ENCODE data around the gene RBAK. TPM values are rescaled to one million over a fixed set of nuclear protein-coding genes. Genes with fewer than 3 reads are reported as not detected.

RBAK gene
- total RNA-seq, 1 experiment from 2014 or later, result 14.5 TPM

DNA sequence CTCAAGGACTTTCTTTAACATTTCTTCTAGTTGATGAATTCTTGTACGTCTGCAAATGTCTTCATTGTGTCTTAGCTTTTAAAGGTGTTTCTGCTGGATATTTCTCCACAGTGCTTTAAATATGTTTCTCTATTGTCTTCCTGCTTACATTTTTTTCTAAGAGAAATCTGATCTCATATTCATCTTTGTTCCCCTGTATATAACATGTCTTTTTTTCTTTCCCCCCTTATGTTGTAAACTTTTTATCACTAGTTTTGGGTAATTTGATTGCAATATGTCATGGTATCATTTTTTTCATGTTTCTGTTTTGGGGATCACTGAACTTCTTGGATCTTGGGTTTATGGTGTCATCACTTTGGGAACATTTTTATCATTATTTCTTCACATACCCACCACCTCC, 7.5 kb downstream of the RBAK start (continued):
- TF ChIP-seq ZNF263 (CRISPR knock-in tag; IDR thresholded peaks at IDR 0.05; ENCODE audit: low read depth) (no peak), NR1H2 (CRISPR knock-in tag; IDR thresholded peaks at IDR 0.05) (no peak), E2F4 (CRISPR knock-in tag; IDR thresholded peaks at IDR 0.05; ENCODE audit: borderline replicate concordance, low read depth) (no peak), MYBL2 (CRISPR knock-in tag; IDR thresholded peaks at IDR 0.05) (no peak), PRDM15 (CRISPR knock-in tag; IDR thresholded peaks at IDR 0.05) (no peak), ZMAT4 (CRISPR knock-in tag; IDR thresholded peaks at IDR 0.05) (no peak)
- TF ChIP-seq, protein P1, sequence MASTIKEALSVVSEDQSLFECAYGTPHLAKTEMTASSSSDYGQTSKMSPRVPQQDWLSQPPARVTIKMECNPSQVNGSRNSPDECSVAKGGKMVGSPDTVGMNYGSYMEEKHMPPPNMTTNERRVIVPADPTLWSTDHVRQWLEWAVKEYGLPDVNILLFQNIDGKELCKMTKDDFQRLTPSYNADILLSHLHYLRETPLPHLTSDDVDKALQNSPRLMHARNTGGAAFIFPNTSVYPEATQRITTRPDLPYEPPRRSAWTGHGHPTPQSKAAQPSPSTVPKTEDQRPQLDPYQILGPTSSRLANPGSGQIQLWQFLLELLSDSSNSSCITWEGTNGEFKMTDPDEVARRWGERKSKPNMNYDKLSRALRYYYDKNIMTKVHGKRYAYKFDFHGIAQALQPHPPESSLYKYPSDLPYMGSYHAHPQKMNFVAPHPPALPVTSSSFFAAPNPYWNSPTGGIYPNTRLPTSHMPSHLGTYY (CRISPR knock-in tag; IDR thresholded peaks at IDR 0.05), result no peak

DNA sequence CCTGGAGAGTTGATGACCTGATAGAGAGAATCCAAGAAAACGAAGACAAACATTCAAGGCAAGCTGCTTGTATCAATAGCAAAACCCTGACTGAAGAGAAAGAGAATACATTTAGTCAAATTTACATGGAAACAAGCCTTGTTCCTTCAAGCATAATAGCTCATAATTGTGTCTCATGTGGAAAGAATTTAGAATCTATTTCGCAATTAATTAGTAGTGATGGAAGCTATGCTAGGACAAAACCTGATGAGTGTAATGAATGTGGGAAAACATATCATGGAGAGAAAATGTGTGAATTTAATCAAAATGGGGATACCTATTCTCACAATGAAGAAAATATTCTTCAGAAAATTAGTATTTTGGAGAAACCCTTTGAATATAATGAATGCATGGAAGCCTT, 18.0 kb downstream of the RBAK start:
- ATAC-seq, result no peak
- Mint-ChIP-seq H3K27ac (no peak overlapping the region), H3K4me1 (no peaks in the 10 kb centered on the region), H3K4me3 (no peak overlapping the region), H3K27me3 (ENCODE audit: low read depth) (peaks cover 43% of the 10 kb centered on the region), H3K9me3 (peaks cover 95% of the 10 kb centered on the region), H3K36me3 (peaks cover 100% of the 10 kb centered on the region)
- TF ChIP-seq ZMAT4 (CRISPR knock-in tag; IDR thresholded peaks at IDR 0.05) (no peak), PRDM15 (CRISPR knock-in tag; IDR thresholded peaks at IDR 0.05) (no peak), ZNF317 (CRISPR knock-in tag; IDR thresholded peaks at IDR 0.05; ENCODE audit: borderline replicate concordance, low read depth) (no peak), FOXJ3 (CRISPR knock-in tag; IDR thresholded peaks at IDR 0.05; ENCODE audit: borderline replicate concordance) (no peak), E2F4 (CRISPR knock-in tag; IDR thresholded peaks at IDR 0.05; ENCODE audit: borderline replicate concordance, low read depth) (no peak), MXD4 (CRISPR knock-in tag; IDR thresholded peaks at IDR 0.05; ENCODE audit: borderline replicate concordance) (no peak), ATF1 (CRISPR knock-in tag; IDR thresholded peaks at IDR 0.05) (no peak), MYBL2 (CRISPR knock-in tag; IDR thresholded peaks at IDR 0.05) (no peak)
- TF ChIP-seq, protein P2, sequence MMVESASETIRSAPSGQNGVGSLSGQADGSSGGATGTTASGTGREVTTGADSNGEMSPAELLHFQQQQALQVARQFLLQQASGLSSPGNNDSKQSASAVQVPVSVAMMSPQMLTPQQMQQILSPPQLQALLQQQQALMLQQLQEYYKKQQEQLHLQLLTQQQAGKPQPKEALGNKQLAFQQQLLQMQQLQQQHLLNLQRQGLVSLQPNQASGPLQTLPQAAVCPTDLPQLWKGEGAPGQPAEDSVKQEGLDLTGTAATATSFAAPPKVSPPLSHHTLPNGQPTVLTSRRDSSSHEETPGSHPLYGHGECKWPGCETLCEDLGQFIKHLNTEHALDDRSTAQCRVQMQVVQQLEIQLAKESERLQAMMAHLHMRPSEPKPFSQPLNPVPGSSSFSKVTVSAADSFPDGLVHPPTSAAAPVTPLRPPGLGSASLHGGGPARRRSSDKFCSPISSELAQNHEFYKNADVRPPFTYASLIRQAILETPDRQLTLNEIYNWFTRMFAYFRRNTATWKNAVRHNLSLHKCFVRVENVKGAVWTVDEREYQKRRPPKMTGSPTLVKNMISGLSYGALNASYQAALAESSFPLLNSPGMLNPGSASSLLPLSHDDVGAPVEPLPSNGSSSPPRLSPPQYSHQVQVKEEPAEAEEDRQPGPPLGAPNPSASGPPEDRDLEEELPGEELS (CRISPR knock-in tag; IDR thresholded peaks at IDR 0.05), result no peak
- TF ChIP-seq, protein P3, sequence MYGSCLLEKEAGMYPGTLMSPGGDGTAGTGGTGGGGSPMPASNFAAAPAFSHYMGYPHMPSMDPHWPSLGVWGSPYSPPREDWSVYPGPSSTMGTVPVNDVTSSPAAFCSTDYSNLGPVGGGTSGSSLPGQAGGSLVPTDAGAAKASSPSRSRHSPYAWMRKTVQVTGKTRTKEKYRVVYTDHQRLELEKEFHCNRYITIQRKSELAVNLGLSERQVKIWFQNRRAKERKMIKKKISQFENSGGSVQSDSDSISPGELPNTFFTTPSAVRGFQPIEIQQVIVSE (CRISPR knock-in tag; IDR thresholded peaks at IDR 0.05; ENCODE audit: borderline replicate concordance), result no peak
- TF ChIP-seq, protein P4, sequence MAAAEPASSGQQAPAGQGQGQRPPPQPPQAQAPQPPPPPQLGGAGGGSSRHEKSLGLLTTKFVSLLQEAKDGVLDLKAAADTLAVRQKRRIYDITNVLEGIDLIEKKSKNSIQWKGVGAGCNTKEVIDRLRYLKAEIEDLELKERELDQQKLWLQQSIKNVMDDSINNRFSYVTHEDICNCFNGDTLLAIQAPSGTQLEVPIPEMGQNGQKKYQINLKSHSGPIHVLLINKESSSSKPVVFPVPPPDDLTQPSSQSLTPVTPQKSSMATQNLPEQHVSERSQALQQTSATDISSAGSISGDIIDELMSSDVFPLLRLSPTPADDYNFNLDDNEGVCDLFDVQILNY (CRISPR knock-in tag; IDR thresholded peaks at IDR 0.05), result no peak
- DNase-seq (ENCODE audit: low spot score), result no peak
- POLR2A ChIA-PET, result no interaction called here
- CTCF ChIA-PET, result no interaction called here
